ENCODE results near the gene ABCA4. TPM values are rescaled to one million over a fixed set of nuclear protein-coding genes. Genes with fewer than 3 reads are reported as not detected.
A peak's percentile ranks its signal among the peaks of the same experiment; 100 is the strongest.

The ABCA4 gene
- total and polyA plus RNA-seq, 2 of the 8 experiments (the other 6 are each of a cell fraction or from before 2014, with no cell fraction given) = 0.06 TPM; not detected in 1

GRCh38 chr1:94012708-94013366 lies 108.1 kb downstream of the ABCA4 start (continued):
- TF ChIP-seq SIN3A (conservative IDR thresholded peaks at IDR 0.05 in 1 of 2, IDR thresholded peaks at IDR 0.05 in 1 of 2; ENCODE audit: low read depth in 1 of 2, low read length in 2 of 2) (peak; percentile 52 to 82; a peak in 2 of 4 replicates), PHF8 (conservative IDR thresholded peaks at IDR 0.05; ENCODE audit: low read depth, low read length) (no peak), CEBPB (IDR thresholded peaks at IDR 0.05; ENCODE audit: low read depth, low read length) (no peak), USF2 (IDR thresholded peaks at IDR 0.05; ENCODE audit: low read length) (peak; percentile 70), MAX (IDR thresholded peaks at IDR 0.05) (peak; percentile 98), RBBP5 (IDR thresholded peaks at IDR 0.05; ENCODE audit: borderline replicate concordance, low read depth, low read length) (no peak), KDM4A (IDR thresholded peaks at IDR 0.05; ENCODE audit: low read depth, low read length, severe bottlenecking) (no peak), EP300 (IDR thresholded peaks at IDR 0.05; ENCODE audit: borderline replicate concordance in 1 of 2, low read depth in 2 of 2, low read length in 2 of 2) (no peak), RFX5 (IDR thresholded peaks at IDR 0.05; ENCODE audit: borderline replicate concordance, low read depth, low read length) (no peak), RXRA (IDR thresholded peaks at IDR 0.05; ENCODE audit: insufficient read depth, low read depth, low read length) (no peak), TAF7 (optimal IDR thresholded peaks at IDR 0.05; ENCODE audit: borderline replicate concordance, low read depth, low read length) (no peak)
